H1 (cell line): ENCODE results near the gene NSMCE3. TPM values are rescaled to one million over a fixed set of nuclear protein-coding genes. Genes with fewer than 3 reads are reported as not detected.

Experiments used
- CTCF ChIA-PET: fragments of 300-600 bp; sonication (Branson Sonifier 250); formaldehyde crosslinking; loops from one replicate; lab custom pipeline; 2021; ENCODE audit not compliant: partially characterized antibody; lab: Charles Lee
- POLR2A ChIA-PET: fragments of 300-600 bp; sonication (Branson Sonifier 250); formaldehyde crosslinking; loops from one replicate; lab custom pipeline; 2021; ENCODE audit warnings: inconsistent platforms; ENCODE audit not compliant: partially characterized antibody; lab: Charles Lee
- DNase-seq, 2 experiments: peaks; one replicate each; pipeline versions ENCODE4 v3.0.0 to v3.0.0-alpha.2; 2010 to 2022; ENCODE audit warnings: low spot score in 2 of 2, low read depth in 1 of 2, mixed read lengths in 1 of 2
- FAIRE-seq: peaks from 2 replicates; lab custom pipeline; 2011; peaks lifted over from hg19 to GRCh38; lab: Jason Lieb, UNC
- H2AFZ ChIP-seq: 2 replicates; pipeline ENCODE4 v1.8.1; 2012; ENCODE audit warnings: low read length, inconsistent platforms
- H2AK5ac ChIP-seq: 2 replicates; pipeline ENCODE4 v1.6.1; 2013; ENCODE audit warnings: low read depth, low read length
- H2BK120ac ChIP-seq: replicated peaks from 2 replicates; pipeline ENCODE3; 2013; ENCODE audit warnings: low read depth, low read length, inconsistent platforms
- H2BK12ac ChIP-seq: 2 replicates; pipeline ENCODE4 v1.6.1; 2013; ENCODE audit warnings: low read depth, low read length
- H2BK15ac ChIP-seq: 2 replicates; pipeline ENCODE4 v1.6.1; 2013; ENCODE audit warnings: low read length
- H2BK20ac ChIP-seq: 2 replicates; pipeline ENCODE4 v1.6.1; 2013; ENCODE audit warnings: low read length
- H2BK5ac ChIP-seq: 2 replicates; pipeline ENCODE4 v1.6.1; 2013; ENCODE audit warnings: low read depth, low read length
- H3K14ac ChIP-seq: 2 replicates; pipeline ENCODE4 v1.6.1; 2013; ENCODE audit warnings: inconsistent platforms; ENCODE audit not compliant: insufficient read length
- H3K18ac ChIP-seq: 2 replicates; pipeline ENCODE4 v1.6.1; 2013; ENCODE audit warnings: low read length; ENCODE audit errors: extremely low read depth
- H3K23ac ChIP-seq: 2 replicates; pipeline ENCODE4 v1.6.1; 2013; ENCODE audit warnings: inconsistent platforms; ENCODE audit not compliant: insufficient read length
- H3K23me2 ChIP-seq: 2 replicates; pipeline ENCODE4 v1.6.1; 2013; ENCODE audit warnings: low read depth, low read length
- H3K27ac ChIP-seq: 2 replicates; pipeline ENCODE4 v1.6.1; 2011; ENCODE audit warnings: low read depth, low read length, inconsistent platforms
- H3K27me3 ChIP-seq, 4 experiments: replicated peaks in 1 of 4; 1 replicate in 1 of 4; 2 replicates in 3 of 4; pipeline versions ENCODE4 v1.6.1 to v1.8.1; 2011 to 2013; ENCODE audit warnings: low read length in 3 of 4, mild to moderate bottlenecking in 3 of 4, inconsistent platforms in 2 of 4, mixed read lengths in 2 of 4, moderate library complexity in 1 of 4; ENCODE audit not compliant: control insufficient read depth in 3 of 4, insufficient read depth in 3 of 4; ENCODE audit errors: extremely low read depth in 1 of 4
- H3K36me3 ChIP-seq, 4 experiments: 2 replicates each; pipeline versions ENCODE4 v1.6.1 to v1.8.1; 2011 to 2013; ENCODE audit warnings: mild to moderate bottlenecking in 4 of 4, low read length in 3 of 4, moderate library complexity in 2 of 4, control low read depth in 1 of 4, inconsistent platforms in 1 of 4; ENCODE audit not compliant: insufficient read depth in 4 of 4, control insufficient read depth in 2 of 4
- H3K4ac ChIP-seq: replicated peaks from 2 replicates; pipeline ENCODE3; 2013; ENCODE audit warnings: low read length, low read depth, mixed read lengths, inconsistent platforms; ENCODE audit not compliant: insufficient read length
- H3K4me1 ChIP-seq, 4 experiments: replicated peaks in 1 of 4; 1 replicate in 1 of 4; 2 replicates in 3 of 4; pipeline versions ENCODE4 v1.6.1 to v1.8.1; 2011 to 2013; ENCODE audit warnings: low read length in 3 of 4, inconsistent platforms in 2 of 4, mixed read lengths in 1 of 4; ENCODE audit not compliant: insufficient read depth in 4 of 4, control insufficient read depth in 3 of 4
- H3K4me2 ChIP-seq, 2 experiments: 2 replicates each; pipeline versions ENCODE4 v1.6.1 to v1.8.1; 2011 to 2013; ENCODE audit warnings: low read depth in 2 of 2, low read length in 2 of 2, control low read depth in 1 of 2, inconsistent platforms in 1 of 2, mild to moderate bottlenecking in 1 of 2; ENCODE audit not compliant: insufficient read depth in 1 of 2
- H3K4me3 ChIP-seq, 4 experiments: fragments of 200-600, 300-600 bp in 1 of 4; sonication (generic), shearing (Covaris generic), sonication (Bioruptor Twin) in 1 of 4; 2 replicates each; pipeline versions ENCODE4 v1.5.1 to v1.8.1; 2011 to 2016; ENCODE audit warnings: low read length in 4 of 4, low read depth in 3 of 4, control low read depth in 2 of 4, inconsistent platforms in 2 of 4, mild to moderate bottlenecking in 2 of 4, mixed read lengths in 1 of 4, moderate library complexity in 1 of 4; ENCODE audit not compliant: insufficient read depth in 2 of 4; ENCODE audit errors: extremely low read depth in 1 of 4
- H3K56ac ChIP-seq: replicated peaks from 2 replicates; pipeline ENCODE3; 2013; ENCODE audit warnings: low read depth, mild to moderate bottlenecking, mixed read lengths, low read length, inconsistent platforms; ENCODE audit not compliant: insufficient read length
- H3K79me1 ChIP-seq: 2 replicates; pipeline ENCODE4 v1.6.1; 2013; ENCODE audit warnings: low read depth, low read length, control low read depth
- H3K79me2 ChIP-seq, 2 experiments: 2 replicates each; pipeline versions ENCODE4 v1.6.1 to v1.8.1; 2012 to 2013; ENCODE audit warnings: low read length in 2 of 2, mild to moderate bottlenecking in 2 of 2, inconsistent platforms in 1 of 2; ENCODE audit not compliant: insufficient read depth in 2 of 2, control insufficient read depth in 1 of 2
- H3K9ac ChIP-seq, 4 experiments: replicated peaks in 1 of 4; 1 replicate in 1 of 4; 2 replicates in 3 of 4; pipeline versions ENCODE4 v1.6.1 to v1.8.1; 2011 to 2013; ENCODE audit warnings: low read depth in 3 of 4, low read length in 3 of 4, control low read depth in 2 of 4, mild to moderate bottlenecking in 2 of 4, moderate library complexity in 2 of 4, inconsistent platforms in 1 of 4; ENCODE audit errors: extremely low read depth in 1 of 4
- H3K9me3 ChIP-seq, 2 experiments: 2 replicates each; pipeline versions ENCODE4 v1.6.1 to v1.8.1; 2012 to 2013; ENCODE audit warnings: mild to moderate bottlenecking in 2 of 2, moderate library complexity in 2 of 2, control low read depth in 1 of 2, inconsistent platforms in 1 of 2, low read depth in 1 of 2, low read length in 1 of 2, mixed read lengths in 1 of 2; ENCODE audit not compliant: insufficient read depth in 2 of 2
- H4K20me1 ChIP-seq, 2 experiments: replicated peaks in 1 of 2; 2 replicates each; pipeline versions ENCODE3 to v1.8.1; 2011 to 2013; ENCODE audit warnings: inconsistent platforms in 2 of 2, low read length in 2 of 2, mild to moderate bottlenecking in 1 of 2; ENCODE audit not compliant: insufficient read depth in 2 of 2, control insufficient read depth in 1 of 2
- H4K5ac ChIP-seq: 2 replicates; pipeline ENCODE4 v1.6.1; 2013; ENCODE audit warnings: low read length, low read depth, mixed read lengths, inconsistent platforms; ENCODE audit not compliant: insufficient read length
- H4K8ac ChIP-seq: 2 replicates; pipeline ENCODE4 v1.8.0; 2013; ENCODE audit warnings: mild to moderate bottlenecking, moderate library complexity, low read length, inconsistent platforms; ENCODE audit not compliant: insufficient read depth; ENCODE audit errors: extremely low read depth
- H4K91ac ChIP-seq: replicated peaks from 2 replicates; pipeline ENCODE3; 2013; ENCODE audit warnings: low read length, mixed read lengths, inconsistent platforms; ENCODE audit not compliant: insufficient read length
- CEBPB ChIP-seq: IDR thresholded peaks from 2 replicates; pipeline ENCODE4 v1.6.1; 2012; ENCODE audit warnings: low read depth, low read length
- CHD2 ChIP-seq: IDR thresholded peaks from 2 replicates; pipeline ENCODE4 v1.6.1; 2012; ENCODE audit warnings: low read length, improper control_type of control experiment
- KDM1A ChIP-seq: fragments of 200-600, 300-600 bp; sonication (generic); IDR thresholded peaks from 2 replicates; pipeline ENCODE4 v1.7.1; 2016; ENCODE audit warnings: mild to moderate bottlenecking, low read length, borderline replicate concordance
- NANOG ChIP-seq: IDR thresholded peaks from 2 replicates; pipeline ENCODE4 v1.6.1; 2011; ENCODE audit warnings: low read length, low read depth, mild to moderate bottlenecking, inconsistent platforms; ENCODE audit not compliant: insufficient read depth, poor library complexity, severe bottlenecking
- POU5F1 ChIP-seq: IDR thresholded peaks from 2 replicates; pipeline ENCODE4 v1.6.1; 2011; ENCODE audit warnings: low read depth, mild to moderate bottlenecking, low read length, moderate library complexity
- RAD21 ChIP-seq, 2 experiments: IDR thresholded peaks in 1 of 2; conservative IDR thresholded peaks in 1 of 2; 2 replicates each; pipeline ENCODE4 v1.6.1; 2011; ENCODE audit warnings: low read depth in 2 of 2, low read length in 2 of 2, improper control_type of control experiment in 1 of 2, inconsistent platforms in 1 of 2, mild to moderate bottlenecking in 1 of 2, moderate library complexity in 1 of 2
- SIX5 ChIP-seq: IDR thresholded peaks from 2 replicates; pipeline ENCODE4 v1.6.1; 2011; ENCODE audit warnings: mild to moderate bottlenecking, low read depth, low read length
- SRF ChIP-seq: IDR thresholded peaks from 2 replicates; pipeline ENCODE4 v1.6.1; 2011; ENCODE audit warnings: mild to moderate bottlenecking, low read depth, low read length, moderate library complexity
- TEAD4 ChIP-seq: IDR thresholded peaks from 2 replicates; pipeline ENCODE4 v1.6.1; 2012; ENCODE audit warnings: low read depth, low read length, inconsistent platforms, mixed read lengths
- WGBS, 2 experiments: shearing (Covaris generic) in 1 of 2; methylation state at CpG; one replicate each; pipeline versions ENCODE4 v1.1.6 to v1.1.7; 2013 to 2015; ENCODE audit warnings: low lambda C conversion rate in 2 of 2, mixed read lengths in 2 of 2, inconsistent platforms in 1 of 2, low coverage in 1 of 2, missing lambda C conversion rate in 1 of 2; ENCODE audit not compliant: insufficient replicate concordance in 2 of 2, insufficient coverage in 1 of 2, insufficient read length in 1 of 2; ENCODE audit errors: extremely low coverage in 1 of 2, missing lambda C conversion rate in 1 of 2; 5-methylcytosine and 5-hydroxymethylcytosine counted together
- polyA plus RNA-seq, 7 experiments: library from polyadenylated mRNA; depleted of rRNA in 3 of 7; stranded (reverse) in 5 of 7; unstranded in 2 of 7; fragments of >200 nt in 5 of 7; fragments of 200-250 nt in 2 of 7; gene quantifications; 1 replicate in 5 of 7; 2 replicates in 1 of 7; 4 replicates in 1 of 7; pipeline versions ENCODE4 v1.2.1 to v1.2.3, GENCODE V29; 2011 to 2013; ENCODE audit warnings: missing spikeins in 2 of 7, mixed read lengths in 2 of 7
- total RNA-seq: library from RNA; stranded (reverse); fragmentation: NEBNext Ultra II Directional; extraction: Animal tissue kit (Norgen Biotek cat#: 25700); gene quantifications from 2 replicates; pipeline ENCODE4 v1.2.1, GENCODE V29; 2021

The NSMCE3 gene
- total and polyA plus RNA-seq, 2 of the 8 experiments (the other 6 are each of a cell fraction or from before 2014, with no cell fraction given), result 4.3 to 6.7 TPM

- no peak overlapping the region; a peak in 1 of 4 replicates for H3K4me2 ChIP-seq
- no peaks in the 10 kb centered on the region for H3K9me3 ChIP-seq
- peaks cover 0 to 2% (median 1%) of the 10 kb centered on the region in 4 experiments; a peak in 2 of 7 replicates for H3K4me1 ChIP-seq
- H2BK15ac ChIP-seq, result no peak overlapping the region
- H3K23ac ChIP-seq, result no peak overlapping the region
- no peak overlapping the region for H4K91ac ChIP-seq
- H3K79me1 ChIP-seq, result no peaks in the 10 kb centered on the region
- H4K20me1 ChIP-seq, result no peaks in the 10 kb centered on the region
- H3K9ac ChIP-seq, result no peak overlapping the region
- no peaks in the 10 kb centered on the region for H3K27me3 ChIP-seq
- no peak overlapping the region for H3K18ac ChIP-seq
- 96% methylated on average over 1 of the region's 1 CpG; no CpG with 5 or more reads in 1 of the 2 experiments for WGBS, 2 experiments
- H2BK20ac ChIP-seq, result no peak overlapping the region
- H3K23me2 ChIP-seq, result peaks cover 11% of the 10 kb centered on the region; the same call in 1 of the 2 replicates
- H2BK5ac ChIP-seq, result no peak overlapping the region
- H3K14ac ChIP-seq, result no peak overlapping the region
- ChIA-PET CTCF (interaction anchor here (1.6 kb wide), 1 partner anchor 185 kb away, joined by 3 read pairs; no protein-coding TSS in a partner anchor), POLR2A (no interaction called here)
- DNase-seq, result no peak
- H2AFZ ChIP-seq, result no peak overlapping the region
- no peak overlapping the region for H2AK5ac ChIP-seq
- no peaks in the 10 kb centered on the region for H3K36me3 ChIP-seq
- no peak overlapping the region for H3K4me3 ChIP-seq
- H4K8ac ChIP-seq, result no peak overlapping the region
- H2BK12ac ChIP-seq, result no peak overlapping the region
- H4K5ac ChIP-seq, result no peak overlapping the region
- H3K56ac ChIP-seq, result no peak overlapping the region
- peaks cover 0 to 25% of the 10 kb centered on the region in 2 experiments; a peak in 2 of 4 replicates for H3K79me2 ChIP-seq
- no peak overlapping the region for H2BK120ac ChIP-seq
- no peak overlapping the region for H3K27ac ChIP-seq
- H3K4ac ChIP-seq, result no peak overlapping the region
- FAIRE-seq, result no peak
- TF ChIP-seq SRF, result no peak
- TF ChIP-seq NANOG, result no peak
- no peak for TF ChIP-seq RAD21 (IDR thresholded peaks at IDR 0.05 in 1 of 2, conservative IDR thresholded peaks at IDR 0.05 in 1 of 2; ENCODE audit: low read depth in 2 of 2, low read length in 2 of 2)
- TF ChIP-seq CEBPB, result no peak
- no peak for TF ChIP-seq KDM1A
- no peak for TF ChIP-seq SIX5
- no peak for TF ChIP-seq TEAD4
- no peak for TF ChIP-seq CHD2
- no peak for TF ChIP-seq POU5F1
Measured at GRCh38 chr15:29266052-29266582, 3.5 kb downstream of the NSMCE3 start.
